Measurements from ENCODE around the gene SLCO2A1.

The SLCO2A1 gene

GRCh38 chr3:133977568-133977967, 52.2 kb downstream of the SLCO2A1 start:
- no peak for DNase-seq

GRCh38 chr3:133973249-133973980, 56.3 kb downstream of the SLCO2A1 start:
- DNase-seq, result no peak

GRCh38 chr3:133972156-133972555, 57.6 kb downstream of the SLCO2A1 start:
- DNase-seq, result no peak

DNA sequence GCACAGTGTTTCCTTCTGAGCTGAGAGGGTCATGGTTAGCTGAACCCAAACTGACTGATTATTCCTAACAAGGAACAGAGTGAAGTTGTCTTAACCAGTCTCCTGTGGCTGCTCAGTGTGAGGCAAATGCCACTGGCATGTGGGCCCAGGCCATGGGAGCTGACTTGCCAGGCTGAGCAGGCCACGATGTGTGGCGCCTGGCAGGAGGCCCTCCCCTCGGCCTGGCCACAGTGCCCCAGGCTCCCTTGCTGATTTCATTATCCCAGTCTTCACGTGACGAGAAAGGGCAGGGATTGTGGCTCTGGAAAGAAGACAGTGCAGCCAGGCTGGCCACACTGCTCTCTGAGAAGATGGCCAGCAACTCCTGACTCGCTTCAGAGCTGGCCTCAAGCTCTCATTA, 58.8 kb downstream of the SLCO2A1 start:
- DNase-seq, result no peak

DNA sequence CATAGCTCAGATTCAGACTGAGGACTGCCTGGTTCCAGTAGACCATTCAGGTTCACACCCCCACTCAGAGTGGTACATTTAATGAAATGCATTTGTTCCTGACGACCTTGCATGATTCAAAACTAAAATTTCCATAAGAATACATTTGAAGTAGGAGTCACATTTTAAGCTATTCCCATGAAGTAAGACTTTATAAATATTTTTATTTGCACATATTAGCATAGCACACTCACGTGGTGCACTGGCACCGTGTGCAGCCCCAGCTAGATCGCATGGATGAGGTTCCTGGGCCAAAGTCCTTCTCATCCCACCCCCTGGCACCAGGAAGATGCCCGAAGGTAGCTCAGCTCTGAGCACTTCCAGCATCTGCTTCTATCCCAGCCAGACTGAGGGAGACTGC, 59.4 kb downstream of the SLCO2A1 start:
- DNase-seq, result no peak

- no peak for DNase-seq
These were observed 61.5 kb downstream of the SLCO2A1 start for GRCh38 chr3:133967992-133968892.

DNA sequence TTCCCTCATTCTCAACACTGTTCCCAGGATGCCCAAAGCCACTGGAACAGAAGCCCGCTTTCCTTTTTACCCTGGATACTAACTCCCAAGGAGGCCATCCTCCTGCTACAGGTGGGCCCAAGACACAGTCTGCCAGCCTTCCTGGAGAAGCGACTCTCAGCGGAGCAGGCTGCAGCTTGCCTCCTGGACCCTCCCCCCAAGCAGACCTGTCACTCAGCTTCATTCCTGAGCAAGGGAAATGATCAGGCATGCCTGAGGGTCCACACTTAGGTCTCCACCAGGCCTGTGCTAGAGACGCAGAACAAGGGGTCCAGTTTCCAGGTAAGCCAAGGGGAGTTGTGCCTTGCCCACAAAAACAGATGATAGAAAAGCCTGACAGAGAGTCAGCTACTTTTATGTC, 62.8 kb downstream of the SLCO2A1 start:
- DNase-seq, result no peak

DNA sequence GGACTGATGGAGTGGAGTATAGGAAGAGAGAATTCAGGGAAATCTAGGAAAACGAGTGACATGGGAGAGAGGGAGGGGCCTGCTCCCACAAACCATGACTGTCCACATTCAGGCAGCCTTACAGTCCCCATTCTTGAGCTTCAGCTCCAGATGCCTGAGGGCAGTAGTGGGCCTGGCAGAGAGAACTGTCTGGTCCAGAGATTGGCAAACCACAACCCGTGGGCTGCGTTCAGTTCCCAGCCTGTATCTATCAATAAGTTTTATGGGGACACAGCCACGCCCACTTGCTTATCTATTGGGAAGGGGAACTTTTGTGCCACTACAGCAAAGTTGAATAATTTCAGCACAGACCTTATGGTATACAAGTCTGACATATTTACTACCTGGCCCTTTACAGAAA, 63.8 kb downstream of the SLCO2A1 start:
- no peak for DNase-seq

GRCh38 chr3:133965013-133965570, 64.6 kb downstream of the SLCO2A1 start:
- DNase-seq, result no peak

DNA sequence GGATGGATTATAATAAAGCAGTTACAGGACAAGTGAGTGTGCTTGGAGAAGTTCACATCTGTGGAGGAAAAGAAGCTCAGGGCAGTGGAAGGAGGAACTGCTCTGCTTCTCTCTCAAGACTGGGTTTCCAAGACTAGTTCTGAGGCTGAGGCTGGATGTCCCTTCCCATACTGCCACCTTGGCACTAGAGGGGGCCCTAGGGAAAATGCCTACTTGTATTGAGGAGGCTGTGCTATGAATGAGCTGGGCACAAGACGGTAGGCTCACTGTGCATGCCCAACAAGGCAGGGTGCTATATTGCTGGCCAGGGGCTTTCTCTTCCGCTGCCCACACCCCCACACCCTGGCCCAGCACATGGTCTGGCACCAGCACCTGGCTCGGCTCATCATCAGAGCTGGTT, 65.2 kb downstream of the SLCO2A1 start:
- no peak for DNase-seq

DNA sequence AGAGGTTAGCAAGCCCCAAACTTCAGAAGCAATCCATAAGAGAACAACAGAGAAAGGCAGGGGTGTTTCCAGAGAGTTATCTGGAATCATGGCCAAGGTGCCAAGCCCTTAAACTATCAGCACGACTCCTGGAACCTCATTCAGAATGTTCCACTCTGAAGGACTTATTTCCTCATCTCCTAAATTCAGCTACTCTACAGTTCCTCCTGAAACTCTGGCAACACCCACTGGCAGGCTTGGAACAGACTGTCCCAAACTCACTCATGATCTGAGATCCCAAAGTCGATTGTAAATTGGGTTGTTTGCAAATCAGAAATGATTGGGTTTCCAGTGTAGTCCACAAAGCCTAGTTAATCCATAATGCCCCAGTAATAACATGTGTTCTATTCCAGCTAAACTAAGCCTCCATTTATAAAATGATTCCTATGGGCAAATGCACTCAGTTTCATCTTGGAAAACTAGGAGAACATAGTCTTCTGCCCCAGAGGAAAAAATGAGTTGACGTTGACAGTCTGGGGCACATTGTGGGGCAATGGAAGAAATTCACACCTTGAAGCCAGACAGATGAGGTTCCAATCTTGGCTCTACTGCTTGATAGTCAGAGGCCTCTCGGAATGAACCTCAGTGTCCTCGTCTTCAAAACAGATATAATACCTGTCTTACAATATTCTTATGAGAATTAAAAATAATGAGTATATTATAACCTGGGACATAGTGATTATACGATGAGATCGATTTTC, 65.9 kb downstream of the SLCO2A1 start:
- no peak for DNase-seq

DNA sequence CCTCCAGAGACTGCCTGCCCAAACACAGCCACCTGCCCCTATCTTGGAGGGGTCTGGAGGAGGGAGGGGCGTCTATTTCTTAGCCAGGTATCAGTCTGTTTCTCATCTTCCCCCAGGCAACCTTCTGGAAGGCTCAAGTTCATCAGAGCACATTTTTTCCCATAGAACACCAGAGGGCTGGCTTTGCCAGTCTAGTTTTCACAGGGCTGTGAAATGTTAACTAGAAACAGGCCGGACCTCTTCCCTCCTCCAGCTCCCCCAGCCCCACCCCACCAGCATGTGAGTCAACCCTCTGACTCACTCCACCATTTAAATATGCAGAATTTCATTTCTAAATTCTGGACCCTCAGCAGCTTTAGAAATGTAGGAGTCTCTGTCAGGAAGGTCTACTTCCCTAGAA, 66.9 kb downstream of the SLCO2A1 start:
- DNase-seq, result no peak

DNA sequence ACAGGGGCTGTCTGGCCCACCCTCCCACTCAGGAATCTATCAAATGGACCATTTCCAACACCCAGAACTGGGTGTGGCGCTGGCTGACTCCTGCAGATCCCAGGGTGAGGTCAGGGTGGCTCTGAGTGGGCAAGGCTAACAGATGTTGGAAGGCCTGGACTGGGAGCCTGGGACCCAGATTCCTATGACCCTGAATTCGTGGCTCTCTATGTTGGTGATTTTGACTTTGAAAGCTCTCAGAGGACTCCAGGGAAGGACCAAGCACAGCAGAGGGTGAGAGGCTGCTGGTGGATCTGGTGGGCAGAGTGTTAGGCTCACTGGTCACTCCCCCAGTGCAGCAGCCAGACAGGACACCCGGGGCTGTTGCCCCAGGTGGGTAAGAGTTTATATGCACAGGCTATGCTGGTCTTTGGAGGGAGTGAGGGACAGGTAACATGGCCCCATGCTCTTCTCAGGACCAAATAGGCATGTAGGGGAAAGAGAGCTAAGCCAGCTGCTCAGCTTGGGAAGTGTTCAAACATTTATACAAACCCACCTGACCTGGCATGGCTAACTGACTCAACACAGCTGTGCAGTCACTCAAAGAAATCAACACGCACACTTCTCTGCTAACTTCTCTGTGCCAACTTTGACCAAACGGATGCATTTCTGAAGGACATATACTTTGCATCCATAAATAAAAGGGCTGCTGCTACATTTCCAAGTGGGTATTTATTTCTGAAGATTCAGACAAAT, 71.5 kb downstream of the SLCO2A1 start:
- DNase-seq, result no peak

DNA sequence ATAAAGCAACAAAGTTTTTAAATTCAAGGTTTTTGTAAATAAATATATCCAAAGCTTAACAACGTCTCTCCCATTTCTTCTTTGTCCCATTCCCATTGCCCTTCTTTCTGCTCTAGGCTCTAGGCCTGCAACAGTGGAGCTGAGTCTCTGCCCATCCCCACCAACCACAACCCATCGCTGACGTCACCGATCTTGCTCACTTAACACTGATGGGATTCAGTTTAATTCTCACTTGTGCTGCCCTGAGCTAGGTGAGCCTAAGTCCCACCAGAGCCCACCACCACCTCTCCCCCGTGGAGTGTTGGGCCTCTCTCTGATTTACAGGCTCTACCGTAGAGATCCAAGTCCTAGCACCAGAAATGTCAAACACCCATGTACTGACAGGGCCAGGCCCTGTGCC, 72.7 kb downstream of the SLCO2A1 start:
- no peak for DNase-seq

GRCh38 chr3:133956353-133956752, 73.4 kb downstream of the SLCO2A1 start:
- no peak for DNase-seq

DNA sequence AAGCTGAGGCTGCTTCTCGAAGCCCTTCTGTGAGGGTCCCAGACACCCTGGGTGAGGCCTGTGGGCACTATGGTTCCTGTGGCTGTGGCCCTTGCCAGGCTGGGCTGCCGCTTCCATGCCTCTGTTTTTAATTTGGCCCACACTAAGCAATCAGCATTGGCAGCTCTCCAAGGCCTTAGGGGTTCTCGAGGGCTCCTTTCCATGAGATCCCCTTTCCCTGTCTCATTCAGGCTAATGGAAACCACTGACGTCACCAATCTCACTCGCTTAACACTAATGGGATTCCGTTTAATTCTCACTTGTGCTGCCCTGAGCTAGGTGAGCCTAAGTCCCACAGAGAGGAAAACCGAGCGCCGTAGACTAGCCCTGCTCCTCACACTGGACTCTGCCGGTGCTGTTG, 73.8 kb downstream of the SLCO2A1 start:
- DNase-seq, result no peak

GRCh38 chr3:133954717-133955360, 74.9 kb downstream of the SLCO2A1 start:
- no peak for DNase-seq

DNA sequence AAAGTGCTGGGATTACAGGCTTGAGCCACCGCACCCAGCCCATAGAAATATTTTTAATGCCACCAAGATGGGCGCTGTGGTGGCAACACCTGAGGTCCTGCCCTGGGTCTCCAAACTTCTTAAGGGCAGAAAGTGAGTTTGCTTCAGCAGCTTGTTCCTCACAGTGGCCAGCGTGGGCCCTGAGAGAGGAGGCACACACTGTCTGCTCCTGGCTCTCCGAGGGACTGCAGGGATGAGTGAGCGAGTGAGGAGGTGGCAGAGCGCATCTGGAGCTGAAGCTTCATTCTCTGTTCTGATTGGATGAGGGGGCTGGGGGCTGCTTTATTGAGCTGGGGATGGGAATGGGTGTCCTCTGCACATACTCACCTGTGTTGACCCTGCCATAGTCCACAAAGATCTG, 76.4 kb downstream of the SLCO2A1 start:
- DNase-seq, result no peak

DNA sequence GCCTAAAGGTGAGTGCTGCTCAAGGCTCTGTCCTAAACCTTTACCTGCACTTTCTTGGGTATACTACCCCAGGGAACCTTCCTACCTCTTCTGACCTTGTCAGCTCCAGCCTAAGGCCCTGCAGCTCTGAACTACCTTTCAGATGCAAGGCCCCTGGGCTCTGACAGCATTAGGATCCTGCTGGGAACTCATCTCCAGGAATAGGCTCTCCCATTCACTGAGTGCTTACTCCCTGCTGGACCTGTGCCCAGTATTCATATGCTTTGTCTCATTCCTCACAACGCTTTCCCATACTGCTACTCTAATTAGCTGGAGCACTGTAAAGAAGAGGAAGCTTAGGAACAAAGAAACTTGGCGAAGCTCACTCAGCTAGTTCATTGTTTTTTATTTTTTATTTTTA, 80.3 kb downstream of the SLCO2A1 start:
- no peak for DNase-seq

GRCh38 chr3:133948996-133949395, 80.7 kb downstream of the SLCO2A1 start:
- DNase-seq, result no peak

GRCh38 chr3:133948131-133948810, 81.5 kb downstream of the SLCO2A1 start:
- DNase-seq, result no peak
